Left lobe of liver (tissue), 2 donors: ENCODE results near the gene PKHD1. TPM values are rescaled to one million over a fixed set of nuclear protein-coding genes. Genes with fewer than 3 reads are reported as not detected.

ENCODE experiments used
- ATAC-seq: fragments of 200-7000 bp; cut with Tn5 transposase; one replicate; pipeline ENCODE4 v1.9.1; 2020; ENCODE audit warnings: mild to moderate bottlenecking, moderate library complexity
- DNase-seq: peaks from one replicate; pipeline ENCODE4 v3.0.0-alpha.2; 2020; ENCODE audit warnings: low spot score
- total RNA-seq: library from RNA; stranded (reverse); gene quantifications from one replicate; pipeline ENCODE4 v1.2.1, GENCODE V29; 2021
- donor health status: DM: no; HTN: no; CAD: no; lungs with moderate emphysema.
- donor health status: DM: no; HTN: yes; CAD: no.

The PKHD1 gene
- 3.0 TPM for total RNA-seq

- DNase-seq, result peak; percentile 55
- peak; percentile 93 for ATAC-seq
Measured at GRCh38 chr6:52087498-52087999, at the start of gene PKHD1. TSS of gene PKHD1 (minus strand) at chr6:52087613. CDS start at chr6:52084933, 2,680 bp downstream.

GRCh38 chr6:52136934-52137467 lies 49.6 kb upstream of the PKHD1 start:
- no peak for ATAC-seq
- no peak for DNase-seq

- no peak for DNase-seq
- ATAC-seq, result no peak
Measured at GRCh38 chr6:52136055-52136454, 48.6 kb upstream of the PKHD1 start.

GRCh38 chr6:52135217-52135616 lies 47.8 kb upstream of the PKHD1 start:
- no peak for DNase-seq
- ATAC-seq, result no peak

- DNase-seq, result no peak
- no peak for ATAC-seq
Measured at GRCh38 chr6:52134011-52134410, 46.6 kb upstream of the PKHD1 start.

- ATAC-seq (no peak), DNase-seq (no peak)
Measured at GRCh38 chr6:52133324-52133723, 45.9 kb upstream of the PKHD1 start.

- DNase-seq, result no peak
- no peak for ATAC-seq
Measured at GRCh38 chr6:52132292-52132691, 44.9 kb upstream of the PKHD1 start.

GRCh38 chr6:52130440-52130839 lies 43.0 kb upstream of the PKHD1 start:
- ATAC-seq, result no peak
- DNase-seq, result no peak

GRCh38 chr6:52127957-52128356 lies 40.5 kb upstream of the PKHD1 start:
- ATAC-seq (no peak), DNase-seq (no peak)

- ATAC-seq (no peak), DNase-seq (no peak)
Measured at GRCh38 chr6:52126231-52126630, 38.8 kb upstream of the PKHD1 start.

- ATAC-seq (no peak), DNase-seq (no peak)
Measured at GRCh38 chr6:52125572-52125971, 38.2 kb upstream of the PKHD1 start.

GRCh38 chr6:52125139-52125538 lies 37.7 kb upstream of the PKHD1 start:
- peak; percentile 81 for DNase-seq
- peak; percentile 89 for ATAC-seq

GRCh38 chr6:52124126-52125121 lies 37.0 kb upstream of the PKHD1 start:
- DNase-seq (peak; percentile 56), ATAC-seq (peak; percentile 88)

- ATAC-seq, result no peak
- DNase-seq, result no peak
Measured at GRCh38 chr6:52123251-52123650, 35.8 kb upstream of the PKHD1 start.

- DNase-seq (no peak), ATAC-seq (no peak)
Measured at GRCh38 chr6:52117352-52117751, 29.9 kb upstream of the PKHD1 start.

- ATAC-seq (no peak), DNase-seq (no peak)
Measured at GRCh38 chr6:52116605-52116948, 29.2 kb upstream of the PKHD1 start.

- DNase-seq (no peak), ATAC-seq (no peak)
Measured at GRCh38 chr6:52115891-52116604, 28.6 kb upstream of the PKHD1 start.

- DNase-seq, result no peak
Measured at GRCh38 chr6:52115145-52115741, 27.8 kb upstream of the PKHD1 start.

GRCh38 chr6:52109171-52109571 lies 21.8 kb upstream of the PKHD1 start:
- peak; percentile 73 for ATAC-seq
- no peak for DNase-seq

More at GRCh38 chr6:52115145-52115741, 27.8 kb upstream of the PKHD1 start:
- ATAC-seq, result no peak

GRCh38 chr6:52108128-52108527 lies 20.7 kb upstream of the PKHD1 start:
- no peak for ATAC-seq

GRCh38 chr6:52106994-52107393 lies 19.6 kb upstream of the PKHD1 start:
- DNase-seq (no peak), ATAC-seq (no peak)

More at GRCh38 chr6:52108128-52108527, 20.7 kb upstream of the PKHD1 start:
- no peak for DNase-seq
